K562 (cell line): ENCODE measurements around the gene MYG1. TPM values are rescaled to one million over a fixed set of nuclear protein-coding genes. Genes with fewer than 3 reads are reported as not detected.

Source experiments
- BCOR ChIP-seq: fragments of 450-650 bp; IDR thresholded peaks from 2 replicates; pipeline ENCODE4 v1.6.1; 2016
- BRCA1 ChIP-seq, 2 experiments: fragments of 450-650 bp in 1 of 2; sonication (generic) in 1 of 2; formaldehyde crosslinking in 1 of 2; IDR thresholded peaks; 2 replicates each; pipeline versions ENCODE4 v1.5.0 to v1.6.1; 2017 to 2020; ENCODE audit warnings: mild to moderate bottlenecking in 1 of 2, missing genetic modification reagents in 1 of 2
- CREM ChIP-seq: IDR thresholded peaks from 2 replicates; pipeline ENCODE4 v1.6.1; 2014; ENCODE audit warnings: antibody characterized with exemption, low read depth
- CXXC5 ChIP-seq: fragments of 250-450 bp; sonication (Bioruptor Pico); IDR thresholded peaks from 2 replicates; pipeline ENCODE4 v1.8.0; 2022; ENCODE audit warnings: inconsistent platforms, mild to moderate bottlenecking, moderate library complexity
- HDAC2 ChIP-seq: fragments of 450-650 bp; IDR thresholded peaks from 2 replicates; pipeline ENCODE4 v1.6.1; 2016; ENCODE audit warnings: mild to moderate bottlenecking
- HMGN3 ChIP-seq: IDR thresholded peaks from 2 replicates; pipeline ENCODE4 v1.6.1; 2011; ENCODE audit warnings: borderline replicate concordance, low read depth, mild to moderate bottlenecking, mixed read lengths, low read length; ENCODE audit not compliant: insufficient read length; ENCODE audit errors: extremely low read depth
- MAZ ChIP-seq, 2 experiments: fragments of 450-650 bp in 1 of 2; sonication (generic) in 1 of 2; formaldehyde crosslinking; IDR thresholded peaks in 1 of 2; conservative IDR thresholded peaks in 1 of 2; 2 replicates each; pipeline versions ENCODE4 v1.4.0 to v1.5.0; 2020; ENCODE audit warnings: mild to moderate bottlenecking in 1 of 2, missing genetic modification reagents in 1 of 2
- NFIC ChIP-seq: fragments of 450-650 bp; IDR thresholded peaks from 2 replicates; pipeline ENCODE4 v1.6.1; 2017; ENCODE audit warnings: mild to moderate bottlenecking, inconsistent platforms
- RAD21 ChIP-seq, 2 experiments: fragments of 250-450 bp in 1 of 2; fragments of 450-650 bp in 1 of 2; sonication (Bioruptor Pico) in 1 of 2; formaldehyde crosslinking in 1 of 2; IDR thresholded peaks in 1 of 2; conservative IDR thresholded peaks in 1 of 2; 2 replicates each; pipeline versions ENCODE4 v1.4.0 to v1.8.0; 2020 to 2022; ENCODE audit warnings: mild to moderate bottlenecking in 2 of 2, moderate library complexity in 1 of 2
- RCOR1 ChIP-seq, 2 experiments: IDR thresholded peaks; 2 replicates each; pipeline ENCODE4 v1.6.1; 2012; ENCODE audit warnings: low read depth in 2 of 2, low read length in 2 of 2, borderline replicate concordance in 1 of 2, improper control_type of control experiment in 1 of 2
- SP1 ChIP-seq: sonication (generic); formaldehyde crosslinking; IDR thresholded peaks from 2 replicates; pipeline ENCODE4 v1.8.1; 2022; ENCODE audit warnings: mild to moderate bottlenecking, missing genetic modification reagents
- STAT5B ChIP-seq: fragments of 250-450 bp; sonication (Bioruptor Pico); IDR thresholded peaks from 2 replicates; pipeline ENCODE4 v1.8.0; 2021; ENCODE audit warnings: mild to moderate bottlenecking, inconsistent platforms
- ZNF24 ChIP-seq: fragments of 450-650 bp; IDR thresholded peaks from 2 replicates; pipeline ENCODE4 v1.6.1; 2016
- polyA plus RNA-seq, 8 experiments: library from polyadenylated mRNA; depleted of rRNA in 4 of 8; stranded (reverse) in 5 of 8; unstranded in 3 of 8; fragments of >200 nt; fragmentation: Nextera tagmentation in 2 of 8; fragmentation: Illumina TruSeq in 1 of 8; extraction: Ambion mirVana in 2 of 8; extraction: Trizol in 1 of 8; gene quantifications; 2 replicates each; pipeline versions ENCODE4 v1.2.1 to v1.2.3, GENCODE V29; 2011 to 2014; ENCODE audit warnings: inconsistent platforms in 1 of 8, missing spikeins in 1 of 8
- total RNA-seq, 7 experiments: library from RNA; depleted of rRNA in 6 of 7; stranded (reverse); fragments of >200 nt in 6 of 7; fragmentation: Illumina TruSeq in 2 of 7; extraction: Trizol in 2 of 7; gene quantifications; 2 replicates each; pipeline versions ENCODE4 v1.2.1 to v1.2.3, GENCODE V29; 2011 to 2021; ENCODE audit warnings: low replicate concordance in 1 of 7
- TF ChIP-seq, protein P1 (sequence below), 2 experiments: fragments of 450-650 bp in 1 of 2; sonication (generic) in 1 of 2; formaldehyde crosslinking; conservative IDR thresholded peaks; 2 replicates each; pipeline versions ENCODE4 v1.4.0 to v1.8.1; 2020 to 2022; ENCODE audit warnings: mild to moderate bottlenecking in 1 of 2, missing genetic modification reagents in 1 of 2
- TF ChIP-seq, protein P2 (sequence below): sonication (generic); formaldehyde crosslinking; IDR thresholded peaks from 2 replicates; pipeline ENCODE4 v1.8.1; 2022; ENCODE audit warnings: missing genetic modification reagents
- TF ChIP-seq, protein P3 (sequence below): sonication (generic); formaldehyde crosslinking; IDR thresholded peaks from 2 replicates; pipeline ENCODE4 v1.8.0; 2022; ENCODE audit warnings: missing genetic modification reagents, mild to moderate bottlenecking, borderline replicate concordance
- TF ChIP-seq, protein P4 (sequence below): fragments of 250-450 bp; sonication (Bioruptor Pico); IDR thresholded peaks from 2 replicates; pipeline ENCODE4 v1.8.0; 2021; ENCODE audit warnings: borderline replicate concordance, mild to moderate bottlenecking, moderate library complexity; ENCODE audit not compliant: poor library complexity, severe bottlenecking
- TF ChIP-seq, protein P5 (sequence below), 3 experiments: fragments of 200-800 bp in 1 of 3; fragments of 250-450 bp in 1 of 3; fragments of 450-650 bp in 1 of 3; sonication (Bioruptor Pico) in 1 of 3; sonication (Bioruptor generic) in 1 of 3; formaldehyde crosslinking in 1 of 3; IDR thresholded peaks; 2 replicates each; pipeline versions ENCODE4 v1.6.1 to v1.8.0; 2016 to 2022; ENCODE audit warnings: mild to moderate bottlenecking in 2 of 3, missing genetic modification characterization in 2 of 3, missing compliant biosample characterization in 1 of 3, moderate library complexity in 1 of 3

MYG1 gene
- total and polyA plus RNA-seq, 9 of the 15 experiments (the other 6 are each of a cell fraction or from before 2014, with no cell fraction given) = 0.45 to 5.6 (median 2.1) TPM

DNA sequence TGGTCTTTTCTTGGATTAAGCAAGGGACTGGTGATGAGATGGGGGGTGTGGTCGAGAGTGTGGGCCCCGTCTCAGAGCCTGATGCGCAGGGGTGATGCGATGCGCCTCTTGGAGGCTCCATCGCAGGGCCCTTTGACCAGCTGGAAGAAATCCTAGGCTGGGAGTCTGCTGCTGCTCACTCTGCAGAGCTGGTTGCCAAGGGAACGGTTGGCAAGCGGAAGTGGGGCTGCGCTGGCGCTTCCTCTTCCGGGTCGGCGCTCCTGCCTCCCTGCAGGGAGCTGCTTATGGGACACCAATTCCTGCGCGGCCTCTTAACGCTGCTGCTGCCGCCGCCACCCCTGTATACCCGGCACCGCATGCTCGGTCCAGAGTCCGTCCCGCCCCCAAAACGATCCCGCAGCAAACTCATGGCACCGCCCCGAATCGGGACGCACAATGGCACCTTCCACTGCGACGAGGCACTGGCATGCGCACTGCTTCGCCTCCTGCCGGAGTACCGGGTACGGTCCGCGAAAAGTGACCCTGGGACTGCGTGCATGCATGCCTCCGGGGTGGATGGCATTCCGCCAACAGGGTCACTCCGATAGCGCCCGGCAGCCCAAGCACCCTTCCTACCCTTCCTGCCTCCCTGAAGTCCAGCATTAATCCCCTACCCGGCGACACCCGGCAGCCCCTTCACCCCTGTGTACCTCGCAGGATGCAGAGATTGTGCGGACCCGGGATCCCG lies at the start of gene MYG1 (continued):
- TF ChIP-seq, protein P1, sequence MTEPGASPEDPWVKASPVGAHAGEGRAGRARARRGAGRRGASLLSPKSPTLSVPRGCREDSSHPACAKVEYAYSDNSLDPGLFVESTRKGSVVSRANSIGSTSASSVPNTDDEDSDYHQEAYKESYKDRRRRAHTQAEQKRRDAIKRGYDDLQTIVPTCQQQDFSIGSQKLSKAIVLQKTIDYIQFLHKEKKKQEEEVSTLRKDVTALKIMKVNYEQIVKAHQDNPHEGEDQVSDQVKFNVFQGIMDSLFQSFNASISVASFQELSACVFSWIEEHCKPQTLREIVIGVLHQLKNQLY (CRISPR knock-in tag; conservative IDR thresholded peaks at IDR 0.05) = no peak
- TF ChIP-seq SP1 (CRISPR knock-in tag) (no peak), ZNF24 (no peak), NFIC (peak; percentile 57), RCOR1 (IDR thresholded peaks at IDR 0.05; ENCODE audit: borderline replicate concordance in 1 of 2, low read depth in 2 of 2, low read length in 2 of 2) (no peak), CREM (no peak), HDAC2 (no peak), CXXC5 (CRISPR knock-in tag) (no peak), HMGN3 (peak; percentile 29), STAT5B (CRISPR knock-in tag) (no peak), BCOR (no peak), RAD21 (CRISPR knock-in tag; conservative IDR thresholded peaks at IDR 0.05 in 1 of 2, IDR thresholded peaks at IDR 0.05 in 1 of 2) (no peak), MAZ (CRISPR knock-in tag; conservative IDR thresholded peaks at IDR 0.05 in 1 of 2, IDR thresholded peaks at IDR 0.05 in 1 of 2) (no peak), BRCA1 (IDR thresholded peaks at IDR 0.05) (no peak), BRCA1 (CRISPR knock-in tag; IDR thresholded peaks at IDR 0.05) (0 out of 2 replicates have a peak, but pooled peaks have one; percentile 39)
- TF ChIP-seq, protein P2, sequence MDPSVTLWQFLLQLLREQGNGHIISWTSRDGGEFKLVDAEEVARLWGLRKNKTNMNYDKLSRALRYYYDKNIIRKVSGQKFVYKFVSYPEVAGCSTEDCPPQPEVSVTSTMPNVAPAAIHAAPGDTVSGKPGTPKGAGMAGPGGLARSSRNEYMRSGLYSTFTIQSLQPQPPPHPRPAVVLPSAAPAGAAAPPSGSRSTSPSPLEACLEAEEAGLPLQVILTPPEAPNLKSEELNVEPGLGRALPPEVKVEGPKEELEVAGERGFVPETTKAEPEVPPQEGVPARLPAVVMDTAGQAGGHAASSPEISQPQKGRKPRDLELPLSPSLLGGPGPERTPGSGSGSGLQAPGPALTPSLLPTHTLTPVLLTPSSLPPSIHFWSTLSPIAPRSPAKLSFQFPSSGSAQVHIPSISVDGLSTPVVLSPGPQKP (CRISPR knock-in tag) = no peak
- TF ChIP-seq, protein P3, sequence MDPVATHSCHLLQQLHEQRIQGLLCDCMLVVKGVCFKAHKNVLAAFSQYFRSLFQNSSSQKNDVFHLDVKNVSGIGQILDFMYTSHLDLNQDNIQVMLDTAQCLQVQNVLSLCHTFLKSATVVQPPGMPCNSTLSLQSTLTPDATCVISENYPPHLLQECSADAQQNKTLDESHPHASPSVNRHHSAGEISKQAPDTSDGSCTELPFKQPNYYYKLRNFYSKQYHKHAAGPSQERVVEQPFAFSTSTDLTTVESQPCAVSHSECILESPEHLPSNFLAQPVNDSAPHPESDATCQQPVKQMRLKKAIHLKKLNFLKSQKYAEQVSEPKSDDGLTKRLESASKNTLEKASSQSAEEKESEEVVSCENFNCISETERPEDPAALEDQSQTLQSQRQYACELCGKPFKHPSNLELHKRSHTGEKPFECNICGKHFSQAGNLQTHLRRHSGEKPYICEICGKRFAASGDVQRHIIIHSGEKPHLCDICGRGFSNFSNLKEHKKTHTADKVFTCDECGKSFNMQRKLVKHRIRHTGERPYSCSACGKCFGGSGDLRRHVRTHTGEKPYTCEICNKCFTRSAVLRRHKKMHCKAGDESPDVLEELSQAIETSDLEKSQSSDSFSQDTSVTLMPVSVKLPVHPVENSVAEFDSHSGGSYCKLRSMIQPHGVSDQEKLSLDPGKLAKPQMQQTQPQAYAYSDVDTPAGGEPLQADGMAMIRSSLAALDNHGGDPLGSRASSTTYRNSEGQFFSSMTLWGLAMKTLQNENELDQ (CRISPR knock-in tag) = no peak
- TF ChIP-seq, protein P4, sequence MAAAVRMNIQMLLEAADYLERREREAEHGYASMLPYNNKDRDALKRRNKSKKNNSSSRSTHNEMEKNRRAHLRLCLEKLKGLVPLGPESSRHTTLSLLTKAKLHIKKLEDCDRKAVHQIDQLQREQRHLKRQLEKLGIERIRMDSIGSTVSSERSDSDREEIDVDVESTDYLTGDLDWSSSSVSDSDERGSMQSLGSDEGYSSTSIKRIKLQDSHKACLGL (CRISPR knock-in tag) = no peak
- TF ChIP-seq, protein P5, sequence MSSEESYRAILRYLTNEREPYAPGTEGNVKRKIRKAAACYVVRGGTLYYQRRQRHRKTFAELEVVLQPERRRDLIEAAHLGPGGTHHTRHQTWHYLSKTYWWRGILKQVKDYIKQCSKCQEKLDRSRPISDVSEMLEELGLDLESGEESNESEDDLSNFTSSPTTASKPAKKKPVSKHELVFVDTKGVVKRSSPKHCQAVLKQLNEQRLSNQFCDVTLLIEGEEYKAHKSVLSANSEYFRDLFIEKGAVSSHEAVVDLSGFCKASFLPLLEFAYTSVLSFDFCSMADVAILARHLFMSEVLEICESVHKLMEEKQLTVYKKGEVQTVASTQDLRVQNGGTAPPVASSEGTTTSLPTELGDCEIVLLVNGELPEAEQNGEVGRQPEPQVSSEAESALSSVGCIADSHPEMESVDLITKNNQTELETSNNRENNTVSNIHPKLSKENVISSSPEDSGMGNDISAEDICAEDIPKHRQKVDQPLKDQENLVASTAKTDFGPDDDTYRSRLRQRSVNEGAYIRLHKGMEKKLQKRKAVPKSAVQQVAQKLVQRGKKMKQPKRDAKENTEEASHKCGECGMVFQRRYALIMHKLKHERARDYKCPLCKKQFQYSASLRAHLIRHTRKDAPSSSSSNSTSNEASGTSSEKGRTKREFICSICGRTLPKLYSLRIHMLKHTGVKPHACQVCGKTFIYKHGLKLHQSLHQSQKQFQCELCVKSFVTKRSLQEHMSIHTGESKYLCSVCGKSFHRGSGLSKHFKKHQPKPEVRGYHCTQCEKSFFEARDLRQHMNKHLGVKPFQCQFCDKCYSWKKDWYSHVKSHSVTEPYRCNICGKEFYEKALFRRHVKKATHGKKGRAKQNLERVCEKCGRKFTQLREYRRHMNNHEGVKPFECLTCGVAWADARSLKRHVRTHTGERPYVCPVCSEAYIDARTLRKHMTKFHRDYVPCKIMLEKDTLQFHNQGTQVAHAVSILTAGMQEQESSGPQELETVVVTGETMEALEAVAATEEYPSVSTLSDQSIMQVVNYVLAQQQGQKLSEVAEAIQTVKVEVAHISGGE (CRISPR knock-in tag; IDR thresholded peaks at IDR 0.05) = peak in 1 of 3 experiments; percentile 38; a peak in 1 of 6 replicates
